GM12874 (cell line): ENCODE results near the gene PHACTR1.

ENCODE experiments used
- CTCF ChIP-seq: IDR thresholded peaks from 2 replicates; pipeline ENCODE4 v1.5.1; 2011; ENCODE audit warnings: low read depth, mild to moderate bottlenecking, control low read depth, low read length, moderate library complexity; ENCODE audit not compliant: insufficient read depth

The PHACTR1 gene

GRCh38 chr6:12923644-12924235, 207.2 kb downstream of the PHACTR1 start:
- TF ChIP-seq CTCF, result no peak

- no peak for TF ChIP-seq CTCF
Measured at GRCh38 chr6:12924911-12925310, 208.3 kb downstream of the PHACTR1 start.

- TF ChIP-seq CTCF, result no peak
Measured at GRCh38 chr6:12927746-12928145, 211.2 kb downstream of the PHACTR1 start.

DNA sequence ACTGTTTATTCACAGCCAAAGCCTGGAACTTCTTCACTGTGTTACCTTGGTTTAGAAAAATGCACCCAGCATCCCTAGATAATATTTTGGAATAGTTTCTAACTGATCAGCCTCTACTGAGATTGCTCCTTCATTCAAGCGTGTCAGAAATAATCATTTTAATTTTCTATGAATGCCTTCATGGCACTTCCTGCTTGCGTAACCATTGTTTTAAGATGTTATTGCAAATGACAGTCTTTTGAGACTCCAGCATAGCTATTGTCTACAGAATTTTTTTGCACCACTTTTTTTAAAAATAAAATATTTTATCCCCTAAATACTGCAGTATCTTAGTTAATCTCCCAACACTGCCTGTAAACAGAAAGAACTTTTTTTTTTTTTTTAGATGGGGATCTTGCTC, 213.1 kb downstream of the PHACTR1 start:
- no peak for TF ChIP-seq CTCF

- TF ChIP-seq CTCF, result no peak
Measured at GRCh38 chr6:12931639-12932038, 215.1 kb downstream of the PHACTR1 start.

- no peak for TF ChIP-seq CTCF
Measured at GRCh38 chr6:12935637-12936036, 219.1 kb downstream of the PHACTR1 start.

GRCh38 chr6:12937971-12938370, 221.4 kb downstream of the PHACTR1 start:
- no peak for TF ChIP-seq CTCF
